ENCODE measurements around the gene AQP1.

- TF ChIP-seq CTCF (IDR thresholded peaks at IDR 0.05) (no peak), POLR2A (IDR thresholded peaks at IDR 0.05) (no peak), POLR2AphosphoS5 (IDR thresholded peaks at IDR 0.05; ENCODE audit: insufficient read depth in 1 of 2, low read depth in 1 of 2) (no peak)
Observed at GRCh38 chr7:30880941-30881340, 30.7 kb upstream of the AQP1 start.
